Smooth muscle cell of the coronary artery (primary cell): Measurements from ENCODE around the gene CDC25C. TPM values are rescaled to one million over a fixed set of nuclear protein-coding genes. Genes with fewer than 3 reads are reported as not detected.

ENCODE experiments used
- total RNA-seq: library from RNA; depleted of rRNA; stranded (reverse); fragments of >200 nt; gene quantifications from 2 replicates; pipeline ENCODE4 v1.2.3, GENCODE V29; 2014; ENCODE audit warnings: low replicate concordance

Gene CDC25C
- total RNA-seq = 2.3 TPM in 1 of 2 replicates, not detected in the other

DNA sequence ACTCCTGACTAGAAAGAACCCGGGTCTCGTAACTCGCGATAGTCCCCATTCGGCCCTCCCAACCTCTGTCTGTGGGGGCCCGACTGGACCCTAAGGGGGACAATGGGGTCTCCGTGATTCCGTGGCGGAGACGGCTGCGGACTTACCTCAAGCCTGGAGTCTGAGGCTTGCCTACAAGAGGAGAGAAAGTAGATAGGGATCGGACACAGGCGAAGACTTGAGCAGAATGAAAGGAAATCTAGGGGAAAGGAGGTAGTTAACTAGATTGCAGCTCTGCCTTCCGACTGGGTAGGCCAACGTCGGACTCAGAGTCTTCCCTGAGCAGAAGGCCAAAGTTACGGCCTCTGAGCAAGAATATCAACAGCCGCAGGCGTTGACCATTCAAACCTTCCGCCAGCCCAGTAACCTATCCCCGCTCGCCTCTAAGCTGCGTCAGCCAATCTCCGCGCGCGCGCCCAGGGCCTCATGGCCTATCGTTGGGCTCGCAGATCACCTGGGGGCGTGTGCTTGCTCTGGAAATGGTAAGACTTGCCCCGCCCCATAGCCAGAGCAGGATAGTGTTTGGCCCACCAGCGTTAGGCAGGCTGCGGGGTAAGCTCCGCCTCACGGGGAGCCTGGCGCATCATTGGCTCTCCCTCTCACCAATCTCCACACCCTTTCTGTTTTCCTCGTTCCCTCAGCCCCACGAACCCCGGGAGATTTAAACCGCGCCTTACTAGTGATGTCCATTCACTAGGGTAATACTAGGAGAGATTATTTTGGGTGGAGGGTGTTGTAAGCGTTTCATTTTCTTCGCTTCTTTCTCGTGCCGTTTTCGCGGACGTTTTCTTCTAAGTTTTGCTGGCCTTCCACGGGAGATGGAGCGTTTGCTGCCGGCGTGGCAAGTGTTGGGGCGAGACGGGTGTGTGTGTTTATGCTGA is at the start of gene CDC25C:
CDC25C (minus strand) TSS at position 356 of the 920 bp plus-strand sequence. CDS start 624 bp downstream, outside the sequence.

DNA sequence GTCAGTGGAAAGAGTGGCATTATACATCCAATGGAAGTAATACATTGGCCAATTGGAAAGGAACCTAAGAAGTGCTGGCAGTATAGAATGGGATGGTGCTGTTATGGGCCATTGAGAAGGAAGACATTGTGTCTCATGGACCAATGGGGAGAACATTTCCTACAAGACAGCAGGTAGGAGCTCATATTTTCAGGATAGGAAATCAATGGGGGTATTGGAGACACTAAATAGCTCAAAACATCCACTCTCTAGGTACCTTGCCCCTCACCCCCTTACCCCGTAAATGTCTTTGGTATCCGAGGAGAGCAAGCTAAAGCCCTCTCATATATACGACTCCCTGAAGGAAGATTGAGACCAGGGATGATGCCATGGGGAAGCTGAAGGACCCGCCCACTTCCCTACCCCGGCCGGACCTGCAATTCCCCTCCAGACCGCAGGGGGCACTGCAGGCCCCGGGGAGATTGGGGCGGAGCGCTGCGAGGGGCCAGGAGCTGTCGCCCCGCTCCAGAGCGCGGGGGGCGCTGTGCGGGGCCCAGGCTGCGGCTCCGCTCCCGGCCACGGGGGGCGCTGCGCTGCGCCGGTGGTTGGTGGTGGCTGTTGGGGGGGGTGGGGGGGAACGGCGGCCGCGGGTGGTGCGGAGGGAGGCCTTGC is 20.6 kb upstream of the CDC25C start, which contains the start of gene KDM3B:
KDM3B (plus strand) TSS at position 615 of the 651 bp plus-strand sequence. CDS start 111 bp downstream, outside the sequence.

DNA sequence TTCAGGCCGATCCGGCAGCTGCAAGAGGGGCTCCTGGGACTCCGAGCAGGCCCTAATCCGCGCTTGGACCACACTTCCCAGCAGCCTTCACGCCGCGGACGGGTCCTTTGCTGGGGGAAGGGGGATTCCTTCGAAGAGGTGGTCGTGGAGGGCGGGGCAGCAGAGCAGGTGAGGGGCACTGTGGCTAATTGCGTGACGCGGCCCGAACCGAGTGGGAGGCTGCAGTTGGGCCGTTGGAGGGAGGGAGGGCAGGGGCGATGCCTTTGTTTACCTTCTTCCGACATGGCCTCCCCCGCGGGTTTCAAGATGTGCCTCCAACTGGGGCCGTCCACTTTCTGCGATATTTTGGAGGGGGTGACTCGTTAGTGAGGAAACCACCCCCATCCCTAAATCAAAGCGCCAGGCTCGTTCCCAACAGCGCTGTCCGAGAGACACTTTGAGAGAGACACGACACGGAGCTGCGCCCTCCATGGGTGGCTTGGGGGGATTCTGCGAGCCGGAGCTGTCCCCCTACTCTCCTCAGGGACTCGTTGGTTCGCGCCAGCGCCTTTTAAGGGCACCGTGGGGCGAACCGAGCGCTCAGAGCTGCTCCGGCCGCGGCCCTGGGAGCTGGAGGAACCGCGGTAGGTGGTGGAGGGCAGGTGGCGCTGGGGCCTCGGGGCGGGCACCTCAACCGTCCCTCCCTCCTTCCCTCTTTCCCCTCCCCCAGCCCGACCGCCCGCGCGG is 6.2 kb upstream of the CDC25C start, which contains the start of gene FAM53C:
FAM53C (plus strand) TSS at position 582 of the 726 bp plus-strand sequence. CDS start 3,070 bp downstream, outside the sequence.

DNA sequence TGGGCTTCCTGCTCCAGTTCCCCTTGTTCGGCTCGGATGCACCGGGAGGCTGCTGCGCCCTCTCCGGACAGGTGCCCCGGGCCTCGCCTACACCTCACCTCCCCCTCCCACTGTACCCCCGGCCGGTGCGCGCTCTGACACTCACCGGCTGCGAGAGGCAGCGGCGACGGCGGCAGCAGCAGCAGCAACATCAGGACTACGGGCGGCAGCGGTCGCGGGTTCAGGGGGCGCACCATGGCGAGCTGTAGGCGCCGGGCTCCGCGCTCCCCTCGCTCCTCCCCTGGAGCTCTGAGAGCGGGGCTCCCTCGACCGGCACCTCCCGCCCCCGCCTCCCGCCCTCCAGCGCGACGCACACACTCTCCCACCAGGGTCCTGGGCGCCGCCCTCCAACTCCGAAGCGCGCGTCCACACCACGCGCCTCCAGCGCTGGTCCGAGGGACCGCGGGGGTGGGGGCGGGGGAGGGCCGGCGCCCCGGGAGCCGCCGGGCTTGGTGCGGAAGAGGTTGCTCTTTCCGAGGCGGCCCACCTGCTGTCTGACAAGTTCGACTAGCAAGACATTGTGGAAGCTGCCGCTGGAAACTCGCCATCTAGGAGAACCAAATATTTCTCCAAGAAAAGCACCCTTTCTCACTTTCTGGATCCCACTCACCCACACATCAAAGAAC is 57.3 kb downstream of the CDC25C start, which contains the start of gene GFRA3:
GFRA3 (minus strand) TSS at position 433 of the 665 bp plus-strand sequence; CDS start at position 236, 197 bp downstream.

Other genes starting within 250 kb of the CDC25C start
- not detected in 2 replicates for gene WNT8A, start 247.8 kb downstream of the CDC25C start, total RNA-seq
- gene NME5, start 192.4 kb downstream of the CDC25C start, total RNA-seq = 0.60 and 2.1 TPM in 2 replicates
- gene BRD8, start 153.2 kb downstream of the CDC25C start, total RNA-seq = 23.1 and 55.2 TPM in 2 replicates
- gene KIF20A, start 152.7 kb downstream of the CDC25C start, total RNA-seq = 1.5 and 17.1 TPM in 2 replicates
- 13.0 and 19.2 TPM in 2 replicates for gene CDC23, start 118.5 kb downstream of the CDC25C start, total RNA-seq
- gene GFRA3, start 57.2 kb downstream of the CDC25C start, total RNA-seq = under 0.01 TPM in 1 of 2 replicates, not detected in the other
- gene FAM53C, start 6.5 kb upstream of the CDC25C start, total RNA-seq = 28.0 and 60.0 TPM in 2 replicates
- gene KDM3B, start 20.9 kb upstream of the CDC25C start, total RNA-seq = 25.7 and 26.9 TPM in 2 replicates
- 13.6 and 18.3 TPM in 2 replicates for gene REEP2, start 107.3 kb upstream of the CDC25C start, total RNA-seq
- gene EGR1, start 133.7 kb upstream of the CDC25C start, total RNA-seq = 0.94 and 2.2 TPM in 2 replicates
- gene ETF1, start 211.4 kb upstream of the CDC25C start, total RNA-seq = 51.6 and 106 TPM in 2 replicates
- 173 and 212 TPM in 2 replicates for gene HSPA9, start 243.6 kb upstream of the CDC25C start, total RNA-seq